ENCODE measurements around the gene ACBD4. TPM values are rescaled to one million over a fixed set of nuclear protein-coding genes. Genes with fewer than 3 reads are reported as not detected.
A peak's percentile ranks its signal among the peaks of the same experiment; 100 is the strongest.

The ACBD4 gene
- total and polyA plus RNA-seq, 2 donors (not counting 3 experiments of a cell fraction or from before 2014, with no cell fraction given), result 4.5 to 7.5 TPM

GRCh38 chr17:45172232-45172540 lies 36.7 kb downstream of the ACBD4 start:
- ChIA-PET POLR2A (interaction anchor here (2.7 kb wide), 1 partner anchor 24 kb away, joined by 10 read pairs; the partner anchor contains the start of gene HEXIM1), CTCF (interaction anchor here (1.8 to 4.1 kb wide), 3 partner anchors 11 to 37 kb away, joined by 6 to 34 read pairs (median 11); partner anchors contain the start of gene ACBD4)
- Histone ChIP-seq H3K27me3 (ENCODE audit: control insufficient read depth in 2 of 2, insufficient read depth in 2 of 2, low read length in 2 of 2) (no peaks in the 10 kb centered on the region), H4K20me1 (replicated peaks; ENCODE audit: control insufficient read depth, extremely low read depth, insufficient read depth, low read length) (no peaks in the 10 kb centered on the region), H3K4me2 (ENCODE audit: insufficient read depth, low read length) (no peak overlapping the region), H3K36me3 (ENCODE audit: control insufficient read depth in 2 of 2, extremely low read depth in 1 of 2, insufficient read depth in 2 of 2, low read length in 2 of 2) (no peaks in the 10 kb centered on the region), H3K9me3 (replicated peaks; ENCODE audit: control insufficient read depth, insufficient read depth, low read length) (no peaks in the 10 kb centered on the region), H3K9me1 (replicated peaks; ENCODE audit: control insufficient read depth, extremely low read depth, insufficient read depth, low read length) (no peaks in the 10 kb centered on the region), H3K27ac (ENCODE audit: insufficient read depth, low read depth, low read length) (no peak overlapping the region), H3K4me1 (ENCODE audit: control insufficient read depth, extremely low read depth, insufficient read depth, low read length) (peaks cover 14% of the 10 kb centered on the region), H3K4me3 (replicated peaks in 1 of 3; ENCODE audit: insufficient read depth in 1 of 3, low read depth in 1 of 3, low read length in 3 of 3) (no peak overlapping the region), H3K79me2 (ENCODE audit: control insufficient read depth, insufficient read depth, low read length) (no peaks in the 10 kb centered on the region), H3K9ac (replicated peaks; ENCODE audit: extremely low read depth, insufficient read depth, low read length) (no peak overlapping the region), H2AFZ (ENCODE audit: low read depth, low read length) (peak overlapping the region; percentile 75)
- TF ChIP-seq JUN (IDR thresholded peaks at IDR 0.05; ENCODE audit: borderline replicate concordance, insufficient read depth, insufficient read length, low read depth) (no peak), MYC (IDR thresholded peaks at IDR 0.05; ENCODE audit: low read depth, low read length) (no peak), EZH2 (IDR thresholded peaks at IDR 0.05; ENCODE audit: borderline replicate concordance, low read depth, low read length, severe bottlenecking) (no peak), POLR2A (IDR thresholded peaks at IDR 0.05; ENCODE audit: low read depth, low read length) (no peak), CTCF (IDR thresholded peaks at IDR 0.05; ENCODE audit: extremely low read depth in 1 of 2, insufficient read depth in 1 of 2, low read depth in 1 of 2, low read length in 2 of 2) (no peak), POLR2AphosphoS5 (IDR thresholded peaks at IDR 0.05; ENCODE audit: insufficient read depth, low read depth, low read length) (no peak), MAX (IDR thresholded peaks at IDR 0.05; ENCODE audit: insufficient read depth, insufficient read length) (no peak), FOS (IDR thresholded peaks at IDR 0.05; ENCODE audit: borderline replicate concordance, insufficient read depth, low read length) (no peak), GATA2 (IDR thresholded peaks at IDR 0.05; ENCODE audit: insufficient read depth, insufficient read length, low read depth, low read length) (no peak)
- intact Hi-C loops (cut with micrococcal nuclease), result no loop called here
- no peak for DNase-seq (ENCODE audit: low read depth, low spot score)
- FAIRE-seq, result no peak
- no TSS peak for BruUV-seq (replicated peaks)
- dilution Hi-C loops (cut with MboI; ENCODE audit: extremely low pct_ligation_motif_present, low sequenced_read_pairs), result no loop called here
